OCI-LY3 (cell line): ENCODE results near the gene ADGRE1.

ENCODE experiments used
- H2AFZ ChIP-seq: fragments of 200-600, 300-600 bp; shearing (Covaris generic); 2 replicates; pipeline ENCODE4 v1.6.0; 2014; ENCODE audit warnings: antibody characterized with exemption, low read depth, low read length
- H3K27ac ChIP-seq: fragments of 200-600, 300-600 bp; sonication (generic); 2 replicates; pipeline ENCODE4 v1.5.1; 2014; ENCODE audit warnings: mild to moderate bottlenecking, low read length, moderate library complexity, mixed read lengths
- H3K27me3 ChIP-seq: fragments of 200-600, 300-600 bp; sonication (generic); 2 replicates; pipeline ENCODE4 v1.6.1; 2014; ENCODE audit warnings: low read depth, low read length, mixed read lengths
- H3K36me3 ChIP-seq: fragments of 200-600, 300-600 bp; sonication (generic); replicated peaks from 2 replicates; pipeline ENCODE3; 2014; ENCODE audit warnings: low read depth, low read length, mixed read lengths
- H3K4me1 ChIP-seq: fragments of 300-600, 200-600 bp; sonication (generic); 2 replicates; pipeline ENCODE4 v1.6.1; 2014; ENCODE audit warnings: low read length, mixed read lengths
- H3K4me2 ChIP-seq: fragments of 200-600, 300-600 bp; sonication (generic); 2 replicates; pipeline ENCODE4 v1.6.1; 2014; ENCODE audit warnings: low read length, mixed read lengths
- H3K4me3 ChIP-seq: fragments of 300-600, 200-600 bp; sonication (generic); 2 replicates; pipeline ENCODE4 v1.5.1; 2014; ENCODE audit warnings: antibody characterized with exemption, mild to moderate bottlenecking, low read length, moderate library complexity
- H3K79me2 ChIP-seq: fragments of 300-600, 200-600 bp; shearing (Covaris generic); 2 replicates; pipeline ENCODE4 v1.6.1; 2014; ENCODE audit warnings: mild to moderate bottlenecking, low read length, mixed read lengths
- H3K9ac ChIP-seq: fragments of 300-600, 200-600 bp; shearing (Covaris generic); 2 replicates; pipeline ENCODE4 v1.6.0; 2014; ENCODE audit warnings: mild to moderate bottlenecking, low read length, moderate library complexity
- H3K9me3 ChIP-seq: fragments of 200-600, 300-600 bp; shearing (Covaris generic); 2 replicates; pipeline ENCODE4 v1.6.1; 2014; ENCODE audit warnings: low read length, mixed read lengths; ENCODE audit not compliant: insufficient read depth
- H4K20me1 ChIP-seq: fragments of 200-600, 300-600 bp; sonication (generic); 2 replicates; pipeline ENCODE4 v1.6.1; 2016; ENCODE audit warnings: low read length, mixed read lengths; ENCODE audit not compliant: insufficient read depth
- EZH2phosphoT487 ChIP-seq: fragments of 200-600 bp; shearing (Covaris generic); IDR thresholded peaks from 2 replicates; pipeline ENCODE4 v1.6.1; 2018; ENCODE audit warnings: antibody characterized with exemption, mixed run types, low read depth
- TF ChIP-seq, protein P1 (sequence below): fragments of 200-600, 300-600 bp; sonication (generic); IDR thresholded peaks from 2 replicates; pipeline ENCODE4 v1.5.1; 2014; ENCODE audit warnings: antibody characterized with exemption, low read length, low read depth

Gene ADGRE1

DNA sequence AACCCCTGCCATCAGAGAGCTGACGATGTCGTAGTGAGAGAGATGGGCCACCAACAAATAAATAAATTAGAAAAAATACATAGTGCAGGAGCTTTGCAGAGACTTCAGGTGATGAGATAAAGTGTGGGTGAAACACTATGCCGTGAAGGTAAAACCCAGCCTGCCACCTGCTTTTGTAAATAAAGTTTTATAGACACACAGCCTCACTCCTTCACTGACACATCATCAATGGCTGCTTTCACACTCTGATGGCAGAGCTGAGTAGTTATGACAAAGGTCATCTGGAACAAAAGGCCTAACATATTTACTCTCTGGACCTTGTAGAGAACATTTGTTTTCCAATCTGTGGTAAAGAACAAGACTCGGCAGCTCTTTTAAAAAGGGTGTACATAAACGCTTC is 88.8 kb downstream of the ADGRE1 start:
- H3K4me1 ChIP-seq, result peaks cover 3% of the 10 kb centered on the region; the same call in 1 of the 2 replicates
- peaks cover 6% of the 10 kb centered on the region for H3K9me3 ChIP-seq
- no peaks in the 10 kb centered on the region for H3K79me2 ChIP-seq
- no peaks in the 10 kb centered on the region for H3K36me3 ChIP-seq
- H3K4me3 ChIP-seq, result no peak overlapping the region
- TF ChIP-seq EZH2phosphoT487, result no peak
- TF ChIP-seq, protein P1, sequence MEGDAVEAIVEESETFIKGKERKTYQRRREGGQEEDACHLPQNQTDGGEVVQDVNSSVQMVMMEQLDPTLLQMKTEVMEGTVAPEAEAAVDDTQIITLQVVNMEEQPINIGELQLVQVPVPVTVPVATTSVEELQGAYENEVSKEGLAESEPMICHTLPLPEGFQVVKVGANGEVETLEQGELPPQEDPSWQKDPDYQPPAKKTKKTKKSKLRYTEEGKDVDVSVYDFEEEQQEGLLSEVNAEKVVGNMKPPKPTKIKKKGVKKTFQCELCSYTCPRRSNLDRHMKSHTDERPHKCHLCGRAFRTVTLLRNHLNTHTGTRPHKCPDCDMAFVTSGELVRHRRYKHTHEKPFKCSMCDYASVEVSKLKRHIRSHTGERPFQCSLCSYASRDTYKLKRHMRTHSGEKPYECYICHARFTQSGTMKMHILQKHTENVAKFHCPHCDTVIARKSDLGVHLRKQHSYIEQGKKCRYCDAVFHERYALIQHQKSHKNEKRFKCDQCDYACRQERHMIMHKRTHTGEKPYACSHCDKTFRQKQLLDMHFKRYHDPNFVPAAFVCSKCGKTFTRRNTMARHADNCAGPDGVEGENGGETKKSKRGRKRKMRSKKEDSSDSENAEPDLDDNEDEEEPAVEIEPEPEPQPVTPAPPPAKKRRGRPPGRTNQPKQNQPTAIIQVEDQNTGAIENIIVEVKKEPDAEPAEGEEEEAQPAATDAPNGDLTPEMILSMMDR, result no peak
- H3K9ac ChIP-seq, result no peak overlapping the region
- H2AFZ ChIP-seq, result no peak overlapping the region
- no peak overlapping the region for H3K4me2 ChIP-seq
- no peaks in the 10 kb centered on the region for H4K20me1 ChIP-seq
- H3K27me3 ChIP-seq, result peaks cover 10% of the 10 kb centered on the region; the same call in 1 of the 2 replicates
- H3K27ac ChIP-seq, result no peak overlapping the region

DNA sequence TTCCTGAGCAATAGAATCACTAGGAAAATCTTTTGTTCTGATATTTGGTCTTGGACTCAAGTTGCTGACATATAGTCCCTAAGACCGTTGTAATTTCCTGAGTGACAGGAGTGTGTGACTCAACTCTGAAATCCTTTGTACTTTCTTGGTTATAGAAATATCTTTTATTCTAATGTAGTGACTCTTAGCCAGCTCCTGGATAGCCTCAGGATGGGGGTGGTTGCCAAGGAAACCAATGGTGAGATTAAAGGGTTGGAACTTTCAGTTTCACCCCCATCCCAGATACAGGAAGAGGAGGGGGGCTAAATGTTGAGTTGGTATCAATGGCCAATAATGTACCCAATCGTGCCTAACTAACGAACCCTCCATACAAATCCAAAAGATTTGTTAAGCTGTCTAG is 92.0 kb downstream of the ADGRE1 start:
- peaks cover 17% of the 10 kb centered on the region for H3K9me3 ChIP-seq
- no peak overlapping the region for H3K27ac ChIP-seq
- H3K4me2 ChIP-seq, result no peak overlapping the region
- peaks cover 15% of the 10 kb centered on the region; the same call in 1 of the 2 replicates for H3K27me3 ChIP-seq
- H4K20me1 ChIP-seq, result no peaks in the 10 kb centered on the region
- H3K9ac ChIP-seq, result no peak overlapping the region
- no peaks in the 10 kb centered on the region for H3K79me2 ChIP-seq
- peaks cover under 1% of the 10 kb centered on the region; the same call in 1 of the 2 replicates for H3K4me1 ChIP-seq
- TF ChIP-seq, protein P1, result no peak
- TF ChIP-seq EZH2phosphoT487, result no peak
- H3K4me3 ChIP-seq, result no peak overlapping the region
- H3K36me3 ChIP-seq, result no peaks in the 10 kb centered on the region
- no peak overlapping the region for H2AFZ ChIP-seq

DNA sequence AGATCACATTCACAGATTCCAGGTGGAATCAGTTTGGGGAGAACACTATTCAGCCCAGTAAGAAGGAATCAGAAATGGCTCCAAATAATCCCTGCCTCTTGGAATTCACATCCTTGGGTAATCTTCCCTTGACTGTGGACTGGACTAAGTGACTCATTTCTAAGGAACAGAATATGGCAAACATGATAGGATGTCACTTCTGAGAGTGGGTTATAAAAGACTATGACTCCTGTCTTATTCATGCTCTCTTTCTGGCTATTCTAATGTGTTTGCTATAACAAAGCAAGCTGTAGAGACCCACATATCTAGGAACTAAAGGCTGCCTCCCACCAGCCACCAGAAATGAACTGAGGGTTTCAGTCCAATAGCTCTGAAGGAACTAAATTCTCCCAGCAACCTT is 96.1 kb downstream of the ADGRE1 start:
- Histone ChIP-seq H3K4me3 (no peak overlapping the region), H3K4me1 (peaks cover 9% of the 10 kb centered on the region), H3K27me3 (peaks cover 10% of the 10 kb centered on the region; the same call in 1 of the 2 replicates), H3K9me3 (peaks cover 11% of the 10 kb centered on the region; the same call in 1 of the 2 replicates), H3K4me2 (no peak overlapping the region), H2AFZ (no peak overlapping the region), H3K9ac (no peak overlapping the region), H3K79me2 (no peaks in the 10 kb centered on the region), H3K36me3 (no peaks in the 10 kb centered on the region), H4K20me1 (no peaks in the 10 kb centered on the region), H3K27ac (no peak overlapping the region)
- TF ChIP-seq EZH2phosphoT487, result no peak
- TF ChIP-seq, protein P1, result no peak

DNA sequence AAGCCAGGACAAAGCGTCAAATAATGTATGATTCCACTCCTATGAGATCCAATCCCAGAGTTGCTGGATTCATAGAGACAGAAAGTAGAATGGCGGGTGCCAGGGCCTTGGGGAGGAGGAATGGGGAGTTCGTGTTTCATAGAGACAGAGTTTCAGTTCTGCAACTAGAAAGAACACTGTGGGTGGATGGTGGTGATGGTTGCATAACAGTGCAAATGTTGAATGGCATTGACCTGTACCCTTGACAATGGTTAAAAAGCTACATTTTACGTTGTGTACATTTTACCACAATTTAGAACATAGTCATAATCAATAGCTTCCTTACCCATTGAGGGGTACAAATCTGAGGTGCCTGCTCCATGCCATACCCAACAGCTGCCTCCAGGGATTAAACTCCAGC is 100.5 kb downstream of the ADGRE1 start:
- Histone ChIP-seq H3K27ac (no peak overlapping the region), H3K4me2 (peak overlapping the region; percentile 37), H3K9ac (no peak overlapping the region), H3K4me1 (peaks cover 11% of the 10 kb centered on the region), H4K20me1 (no peaks in the 10 kb centered on the region), H2AFZ (no peak overlapping the region), H3K9me3 (peaks cover 11% of the 10 kb centered on the region; the same call in 1 of the 2 replicates), H3K36me3 (no peaks in the 10 kb centered on the region), H3K27me3 (peaks cover 13% of the 10 kb centered on the region), H3K4me3 (no peak overlapping the region), H3K79me2 (no peaks in the 10 kb centered on the region)
- TF ChIP-seq, protein P1, result no peak
- TF ChIP-seq EZH2phosphoT487, result no peak
